RPMI8226 (cell line): ENCODE results near the gene PRRT1.
"Not testable (repeated sequence)": the region's sequence is repeated elsewhere in the genome, so short reads cannot be mapped to it uniquely, and the experiment has no call there.

ENCODE experiments used
- DNase-seq: peaks from one replicate; pipeline ENCODE4 v3.0.0-alpha.2; 2015

Gene PRRT1

DNA sequence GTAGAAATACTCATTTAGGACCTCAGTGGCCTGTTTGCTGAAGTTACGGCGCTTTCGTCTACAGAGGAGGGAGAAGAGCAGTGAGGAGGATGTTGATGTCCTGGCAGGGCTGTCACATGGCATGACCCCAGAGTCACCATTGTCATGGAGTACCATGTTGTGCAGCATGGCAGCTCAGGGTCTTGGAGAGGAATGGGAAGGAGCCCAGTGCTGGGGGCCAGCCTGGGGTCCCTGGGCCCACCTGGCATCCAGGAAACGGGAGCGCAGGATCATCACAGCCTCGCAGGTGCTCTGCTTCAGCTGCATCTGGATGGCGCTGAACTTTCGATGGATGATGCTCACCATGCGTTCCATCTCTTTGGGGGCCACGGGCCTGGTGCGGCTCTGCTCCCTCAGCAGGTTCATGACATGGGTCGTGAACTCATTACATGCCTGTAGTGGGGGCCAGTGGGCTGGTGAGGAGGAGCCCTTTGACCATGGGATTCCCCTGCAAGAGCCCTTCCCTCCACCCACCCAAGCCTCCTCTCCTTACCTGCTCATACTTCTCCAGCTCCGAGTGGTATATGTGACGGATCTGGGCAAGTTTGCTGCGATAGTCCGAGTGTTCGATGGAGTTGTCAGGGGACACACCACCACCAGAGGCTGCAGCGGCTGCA is 36.1 kb upstream of the PRRT1 start:
- DNase-seq: not testable (repeated sequence)

- no peak for DNase-seq
Measured at GRCh38 chr6:32187009-32187709, 35.4 kb upstream of the PRRT1 start.

DNA sequence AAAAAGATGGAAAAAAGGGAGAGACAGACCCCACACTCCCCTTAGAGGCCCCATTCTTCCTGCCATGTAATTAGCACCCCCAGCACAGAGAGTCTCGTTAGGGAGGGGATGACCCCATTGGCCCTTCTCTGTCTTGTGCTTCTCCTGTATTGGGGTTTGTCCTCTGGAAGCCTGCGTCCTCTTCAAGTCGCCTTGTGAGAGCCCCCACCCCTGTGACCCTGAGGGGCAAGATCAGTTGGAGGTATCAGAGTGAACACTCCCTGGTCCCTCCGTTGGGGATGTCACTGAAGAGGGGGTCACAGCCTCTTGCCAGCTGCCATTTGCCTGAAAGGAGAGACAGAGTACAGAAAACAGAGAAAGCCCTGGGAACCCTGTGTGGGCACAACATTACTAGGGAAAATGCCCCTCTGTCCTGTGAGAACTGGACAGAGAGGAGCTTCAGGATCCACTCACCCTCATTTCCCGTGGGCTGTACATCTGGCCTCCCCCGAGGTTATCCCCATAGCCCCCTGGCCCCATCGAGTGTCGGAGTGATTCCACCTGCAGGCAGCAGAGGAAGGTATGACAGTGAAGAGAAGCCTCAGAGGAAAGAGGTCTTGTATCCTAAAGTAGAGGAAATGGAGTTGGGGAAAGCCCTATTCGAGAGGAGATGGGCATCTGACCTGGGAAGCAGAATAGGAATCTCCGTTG is 34.6 kb upstream of the PRRT1 start:
- not testable (repeated sequence) for DNase-seq

- DNase-seq: not testable (repeated sequence)
Measured at GRCh38 chr6:32185681-32186131, 34.0 kb upstream of the PRRT1 start.

GRCh38 chr6:32184084-32184640 is 32.4 kb upstream of the PRRT1 start, which contains the start of gene AGER:
AGER (minus strand) TSS chr6:32184253; CDS start chr6:32184222, 31 bp downstream.
- no peak for DNase-seq

DNA sequence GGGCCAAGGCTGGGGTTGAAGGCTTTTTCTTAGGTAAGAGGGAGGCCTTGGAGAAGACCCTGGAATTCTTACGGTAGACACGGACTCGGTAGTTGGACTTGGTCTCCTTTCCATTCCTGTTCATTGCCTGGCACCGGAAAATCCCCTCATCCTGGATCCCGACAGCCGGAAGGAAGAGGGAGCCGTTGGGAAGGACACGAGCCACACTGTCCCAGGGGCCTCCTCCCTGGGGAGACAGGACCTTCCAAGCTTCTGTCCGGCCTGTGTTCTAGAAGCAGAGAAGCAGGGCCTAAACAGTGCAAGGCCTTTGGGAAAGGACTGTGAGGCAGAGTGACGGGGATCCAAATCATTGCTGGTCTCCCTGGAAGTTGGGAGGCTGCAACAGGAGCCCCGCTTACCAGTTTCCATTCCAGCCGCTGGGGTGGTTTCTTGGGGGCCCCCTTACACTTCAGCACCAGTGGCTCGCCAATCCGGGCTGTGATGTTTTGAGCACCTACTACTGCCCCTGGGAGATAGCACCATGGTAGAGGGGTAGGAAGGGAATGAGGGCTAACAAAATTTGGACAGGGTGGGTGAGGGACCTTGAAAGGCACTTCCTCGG is 31.8 kb upstream of the PRRT1 start:
- no peak for DNase-seq

DNA sequence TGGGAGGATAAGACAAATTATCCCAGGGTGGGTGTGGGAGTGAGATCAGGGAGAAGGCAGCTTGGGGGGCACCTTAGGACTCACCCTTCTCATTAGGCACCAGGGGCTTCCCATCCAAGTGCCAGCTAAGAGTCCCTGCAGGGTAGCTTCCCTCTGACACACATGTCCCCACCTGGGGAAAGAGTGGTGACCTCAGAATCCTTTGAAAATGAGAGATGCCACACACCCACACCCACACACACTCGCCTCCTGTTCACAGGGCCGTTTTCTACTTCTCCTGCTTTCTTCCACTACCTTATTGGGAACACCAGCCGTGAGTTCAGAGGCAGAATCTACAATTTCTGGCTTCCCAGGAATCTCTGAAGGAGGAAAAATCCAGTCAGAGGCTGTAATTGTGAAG is 31.3 kb upstream of the PRRT1 start:
- DNase-seq: no peak

DNA sequence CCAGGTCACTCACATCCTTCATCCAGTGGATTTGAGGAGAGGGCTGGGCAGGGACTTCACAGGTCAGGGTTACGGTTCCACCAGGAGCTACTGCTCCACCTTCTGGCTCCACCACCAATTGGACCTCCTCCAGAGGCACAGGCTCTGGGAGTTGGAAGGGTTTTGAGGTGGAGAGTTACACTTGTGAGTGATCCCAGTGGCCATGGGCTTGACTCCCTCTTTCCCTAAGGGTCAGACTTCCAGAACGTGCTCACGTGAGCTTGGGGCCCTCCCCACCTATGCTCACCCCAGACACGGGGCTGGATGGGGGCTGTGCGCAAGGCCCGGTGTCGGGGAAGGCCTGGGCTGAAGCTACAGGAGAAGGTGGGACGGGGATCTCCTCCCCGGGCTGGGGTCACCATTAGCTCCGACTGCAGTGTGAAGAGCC is 30.8 kb upstream of the PRRT1 start:
- DNase-seq: no peak

DNA sequence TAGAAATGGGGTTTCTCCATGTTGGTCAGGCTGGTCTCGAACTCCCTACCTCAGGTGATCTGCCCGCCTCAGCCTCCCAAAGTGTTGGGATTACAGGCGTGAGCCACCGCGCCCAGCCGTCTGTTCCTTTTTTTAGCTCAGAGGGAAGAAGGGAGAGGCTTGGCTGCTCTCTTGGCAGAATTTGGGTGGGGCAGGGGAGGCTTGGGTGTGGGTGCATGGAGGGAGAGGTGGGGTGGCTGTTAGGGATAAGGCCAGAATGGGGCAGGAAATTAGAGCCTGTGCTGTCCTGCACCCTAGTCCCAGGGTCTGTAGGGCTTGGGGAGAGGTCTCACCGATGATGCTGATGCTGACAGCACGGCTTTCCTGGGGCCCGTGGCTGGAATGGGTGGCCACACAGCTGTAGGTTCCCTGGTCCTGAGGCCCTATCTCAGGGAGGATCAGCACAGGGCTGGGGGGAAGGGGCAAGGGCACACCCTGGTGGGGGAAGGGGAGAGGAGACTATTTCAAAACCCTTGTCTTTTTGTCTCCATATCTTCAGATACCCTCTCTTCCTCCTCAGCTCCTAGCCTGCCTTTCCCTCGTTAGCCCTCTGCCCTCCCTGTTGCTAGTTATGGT is 30.3 kb upstream of the PRRT1 start:
- DNase-seq: no peak

DNA sequence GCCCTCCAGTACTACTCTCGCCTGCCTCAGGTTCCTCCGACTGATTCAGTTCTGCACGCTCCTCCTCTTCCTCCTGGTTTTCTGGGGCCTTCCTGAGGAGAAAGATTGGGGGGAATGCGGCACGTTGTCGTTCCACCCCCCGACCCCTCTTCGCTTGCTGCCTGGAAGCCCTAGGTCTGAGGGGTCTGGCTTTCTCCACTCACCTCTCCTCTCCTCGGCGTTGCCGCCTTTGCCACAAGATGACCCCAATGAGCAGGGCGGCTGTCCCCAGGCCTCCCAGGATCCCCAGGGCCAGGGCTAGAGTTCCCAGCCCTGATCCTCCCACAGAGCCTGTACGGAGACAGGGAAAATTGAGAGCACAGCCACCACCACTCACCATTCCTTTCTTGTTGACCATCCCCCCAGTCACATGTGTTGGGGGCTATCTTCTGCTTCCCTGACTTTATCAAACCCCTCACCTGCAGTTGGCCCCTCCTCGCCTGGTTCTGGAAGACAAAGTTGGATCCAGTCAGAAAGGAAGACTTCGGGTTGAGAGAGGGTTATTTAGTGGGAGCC is 29.5 kb upstream of the PRRT1 start:
- DNase-seq: no peak

DNA sequence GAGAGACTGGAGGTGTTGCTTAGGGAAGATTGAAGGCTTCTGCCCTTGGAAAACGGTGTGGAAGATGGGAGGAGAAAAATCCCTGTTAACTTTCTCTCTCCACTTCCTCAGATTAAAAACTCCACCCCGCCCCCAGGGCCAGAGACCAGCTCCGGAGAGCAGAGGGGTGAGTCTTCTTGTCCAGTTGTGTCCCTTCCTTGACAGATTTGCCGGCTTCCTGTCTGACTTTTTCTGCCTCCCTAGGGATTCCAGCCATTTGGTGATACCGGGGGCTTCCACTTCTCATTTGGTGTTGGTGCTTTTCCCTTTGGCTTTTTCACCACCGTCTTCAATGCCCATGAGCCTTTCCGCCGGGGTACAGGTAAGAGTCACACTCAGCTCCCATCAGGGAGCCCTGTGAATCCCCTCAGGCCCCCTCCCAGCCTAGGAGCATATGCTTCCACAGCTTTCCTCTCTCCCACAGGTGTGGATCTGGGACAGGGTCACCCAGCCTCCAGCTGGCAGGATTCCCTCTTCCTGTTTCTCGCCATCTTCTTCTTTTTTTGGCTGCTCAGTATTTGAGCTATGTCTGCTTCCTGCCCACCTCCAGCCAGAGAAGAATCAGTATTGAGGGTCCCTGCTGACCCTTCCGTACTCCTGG is 28.1 kb upstream of the PRRT1 start:
- no peak for DNase-seq

GRCh38 chr6:32178547-32179440 is 27.1 kb upstream of the PRRT1 start:
- no peak for DNase-seq

GRCh38 chr6:32177788-32178546 is 26.2 kb upstream of the PRRT1 start, which contains the start of gene RNF5:
RNF5 (plus strand) TSS chr6:32178405; CDS start chr6:32178512, 107 bp downstream.
- peak; percentile 99 for DNase-seq

GRCh38 chr6:32177183-32177787 is 25.5 kb upstream of the PRRT1 start:
- DNase-seq: peak; percentile 63

DNA sequence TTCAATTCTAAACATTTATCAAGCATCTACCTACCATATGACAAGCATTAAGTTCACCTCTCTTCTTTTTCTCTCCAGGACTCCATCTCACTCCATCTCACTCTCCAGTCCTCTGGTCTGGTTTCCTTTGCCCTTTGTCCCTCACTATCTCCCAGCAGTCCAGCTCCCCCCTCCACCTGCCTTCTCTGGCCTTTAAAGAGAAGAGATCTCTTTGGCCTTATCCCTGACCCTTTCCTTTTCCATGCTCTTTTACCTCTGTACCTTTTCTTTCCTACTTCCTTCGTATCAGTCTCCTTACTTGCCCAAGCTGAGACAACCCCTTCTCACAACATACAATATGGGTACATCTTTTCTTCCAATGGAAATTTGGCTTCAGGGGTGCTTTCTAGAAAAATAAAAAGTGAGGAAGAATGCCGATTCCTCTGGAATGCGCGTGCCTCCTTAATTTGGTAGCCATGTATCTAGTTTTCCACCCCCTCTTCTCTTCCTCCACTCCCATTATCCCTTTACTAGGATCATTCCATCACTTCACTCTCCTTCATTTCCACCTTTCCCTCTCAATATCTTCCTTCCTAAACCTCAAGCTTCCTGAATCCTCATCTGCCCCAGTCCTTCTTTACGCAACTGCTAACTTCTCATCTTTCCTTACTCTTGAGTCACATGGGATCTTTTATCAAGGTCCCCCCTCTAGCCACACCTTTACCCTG is 24.9 kb upstream of the PRRT1 start:
- DNase-seq: no peak

DNA sequence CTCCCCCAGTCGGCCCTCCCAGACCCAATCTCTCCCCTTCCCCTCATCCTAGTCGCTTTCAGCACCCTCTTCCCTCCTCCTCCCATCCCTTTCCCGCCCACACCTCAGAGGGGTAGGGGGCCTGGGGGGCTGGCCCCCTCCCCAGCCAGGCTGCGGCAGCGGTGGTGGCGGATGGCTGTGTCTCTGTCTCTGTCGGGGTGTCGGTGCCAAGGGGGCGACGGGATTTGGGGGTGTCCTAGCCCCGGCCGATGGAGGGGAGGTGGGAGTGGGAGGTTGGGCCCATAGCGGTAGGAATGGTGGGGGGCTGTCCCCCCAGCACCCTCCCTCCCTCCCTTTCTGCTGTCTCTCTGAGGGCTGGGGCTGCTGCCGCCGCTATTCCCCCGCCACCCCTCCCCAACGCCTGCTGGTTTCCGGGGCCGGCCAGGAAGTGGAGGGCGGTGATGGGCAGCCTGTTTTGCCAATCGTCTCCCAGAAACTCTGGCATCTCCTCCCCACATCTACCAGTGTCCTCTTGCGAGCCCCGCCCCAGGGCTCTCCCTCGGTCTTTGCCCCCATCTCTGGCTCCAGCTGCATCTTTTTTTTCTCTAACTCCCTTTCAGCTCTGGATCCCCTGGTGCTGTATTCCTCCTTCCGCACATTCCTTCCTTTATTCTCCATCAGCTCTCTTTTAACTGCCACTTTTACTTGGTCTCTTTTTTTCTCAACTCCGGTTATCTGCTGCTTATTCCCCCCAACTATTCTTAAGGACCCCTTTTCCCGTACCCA is 24.2 kb upstream of the PRRT1 start, which contains the start of gene AGPAT1:
Gene AGPAT1 (minus strand): TSS at position 374 of the 765 bp plus-strand sequence. CDS start 4,588 bp downstream, outside the sequence.
- DNase-seq: peak; percentile 98

DNA sequence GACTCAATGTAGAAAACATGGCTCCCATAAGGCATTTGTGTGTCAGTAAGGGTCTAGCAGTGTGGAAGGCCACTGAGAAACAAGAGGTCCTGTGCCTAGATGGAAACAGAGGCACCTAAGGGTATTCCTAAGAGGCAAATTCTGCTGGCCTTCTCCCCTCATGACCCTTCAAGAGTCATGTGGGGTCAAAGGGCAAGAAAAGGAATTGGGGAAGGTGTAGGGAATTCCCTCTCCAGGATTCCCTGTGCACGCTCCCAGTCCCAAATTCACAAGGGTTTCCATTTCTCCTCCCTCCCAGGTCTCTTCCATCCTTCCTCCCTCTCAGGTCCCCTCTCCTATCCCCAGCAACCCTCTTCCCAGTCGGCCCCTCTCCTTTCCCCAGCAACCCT is 23.6 kb upstream of the PRRT1 start:
- DNase-seq: no peak

- no peak for DNase-seq
Measured at GRCh38 chr6:32174416-32174815, 22.7 kb upstream of the PRRT1 start.
